Loucy (cell line): ENCODE measurements around the gene MRAP.

Experiments
- EZH2phosphoT487 ChIP-seq: fragments of 200-600 bp; IDR thresholded peaks from 2 replicates; pipeline ENCODE4 v1.6.1; 2018; ENCODE audit warnings: antibody characterized with exemption, mild to moderate bottlenecking, moderate library complexity, borderline replicate concordance
- TF ChIP-seq, protein P1 (sequence below): fragments of 200-600 bp; sonication (generic); conservative IDR thresholded peaks from 2 replicates; pipeline ENCODE4 v1.5.1; 2014; ENCODE audit warnings: mild to moderate bottlenecking, antibody characterized with exemption, low read length

DNA sequence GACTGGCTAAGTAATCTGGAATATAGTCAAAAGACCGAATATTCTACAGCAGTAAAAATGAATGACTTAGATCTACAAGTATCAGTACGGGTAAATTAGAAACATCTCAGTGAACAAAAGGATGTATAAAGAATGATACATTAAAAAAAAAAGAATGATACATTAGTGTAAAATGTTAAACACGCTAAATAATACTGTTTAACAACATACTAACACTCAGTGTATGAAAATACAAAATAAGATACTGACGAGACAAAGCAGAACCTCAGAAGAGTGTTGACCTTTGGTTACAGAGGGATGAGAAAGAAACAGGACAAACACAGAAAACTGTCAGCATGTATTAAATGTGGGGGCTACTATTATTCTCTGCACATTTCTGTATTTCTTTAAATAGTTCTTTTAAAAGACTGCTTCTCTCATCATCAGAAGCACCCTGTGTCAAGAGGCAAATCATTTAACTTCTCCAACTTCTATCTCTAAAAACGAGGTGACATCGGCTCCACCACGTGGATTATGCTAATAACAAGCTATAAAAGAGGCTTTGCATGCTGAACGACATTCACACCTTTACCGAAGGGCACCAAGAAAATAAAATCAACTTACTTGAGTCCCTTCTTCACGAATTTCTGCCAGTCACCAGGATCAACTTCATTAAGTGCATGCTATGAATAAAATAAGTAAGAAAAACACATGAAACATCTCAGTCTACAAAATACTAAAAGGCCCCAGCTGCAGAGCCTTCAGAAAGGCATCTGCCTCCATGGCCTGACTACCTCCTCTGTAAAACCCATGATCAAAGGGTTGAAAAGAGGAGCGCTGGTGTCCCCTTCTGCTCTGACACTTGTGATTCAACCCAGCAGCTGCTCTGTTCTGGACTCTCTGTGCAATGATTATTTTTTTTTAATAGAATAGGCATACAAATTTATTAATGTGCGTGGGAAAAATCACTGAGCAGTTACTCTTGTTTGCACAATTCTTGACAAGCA, 42.5 kb downstream of the MRAP start:
- TF ChIP-seq, protein P1, sequence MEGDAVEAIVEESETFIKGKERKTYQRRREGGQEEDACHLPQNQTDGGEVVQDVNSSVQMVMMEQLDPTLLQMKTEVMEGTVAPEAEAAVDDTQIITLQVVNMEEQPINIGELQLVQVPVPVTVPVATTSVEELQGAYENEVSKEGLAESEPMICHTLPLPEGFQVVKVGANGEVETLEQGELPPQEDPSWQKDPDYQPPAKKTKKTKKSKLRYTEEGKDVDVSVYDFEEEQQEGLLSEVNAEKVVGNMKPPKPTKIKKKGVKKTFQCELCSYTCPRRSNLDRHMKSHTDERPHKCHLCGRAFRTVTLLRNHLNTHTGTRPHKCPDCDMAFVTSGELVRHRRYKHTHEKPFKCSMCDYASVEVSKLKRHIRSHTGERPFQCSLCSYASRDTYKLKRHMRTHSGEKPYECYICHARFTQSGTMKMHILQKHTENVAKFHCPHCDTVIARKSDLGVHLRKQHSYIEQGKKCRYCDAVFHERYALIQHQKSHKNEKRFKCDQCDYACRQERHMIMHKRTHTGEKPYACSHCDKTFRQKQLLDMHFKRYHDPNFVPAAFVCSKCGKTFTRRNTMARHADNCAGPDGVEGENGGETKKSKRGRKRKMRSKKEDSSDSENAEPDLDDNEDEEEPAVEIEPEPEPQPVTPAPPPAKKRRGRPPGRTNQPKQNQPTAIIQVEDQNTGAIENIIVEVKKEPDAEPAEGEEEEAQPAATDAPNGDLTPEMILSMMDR, result no peak
- no peak for TF ChIP-seq EZH2phosphoT487
